Naive B cell (primary cell): Measurements from ENCODE around the gene LCE2A. TPM values are rescaled to one million over a fixed set of nuclear protein-coding genes. Genes with fewer than 3 reads are reported as not detected.
"Not testable (repeated sequence)": the region's sequence is repeated elsewhere in the genome, so short reads cannot be mapped to it uniquely, and the experiment has no call there.

Source experiments
- ATAC-seq, 2 donors: fragments of 150-1000 bp; cut with Tn5 transposase; 2 replicates each; pipeline ENCODE4 v1.10.0; 2021; ENCODE audit warnings: low read depth in 2 of 2, mild to moderate bottlenecking in 2 of 2, moderate library complexity in 2 of 2
- DNase-seq: peaks from one replicate; pipeline ENCODE4 v3.0.0; 2022
- H3K27ac Mint-ChIP-seq, 6 donors: one replicate each; pipeline ENCODE4 v1.8.0; 2020 to 2022; ENCODE audit warnings: mild to moderate bottlenecking in 6 of 6, mixed read lengths in 6 of 6, moderate library complexity in 5 of 6, inconsistent platforms in 2 of 6
- H3K27me3 Mint-ChIP-seq, 3 donors: one replicate each; pipeline ENCODE4 v1.8.0; 2021 to 2022; ENCODE audit warnings: mixed read lengths in 3 of 3, mild to moderate bottlenecking in 1 of 3
- H3K36me3 Mint-ChIP-seq, 2 donors: one replicate each; pipeline ENCODE4 v1.8.0; 2020 to 2022; ENCODE audit warnings: mixed read lengths in 2 of 2, inconsistent platforms in 1 of 2, mild to moderate bottlenecking in 1 of 2
- H3K4me1 Mint-ChIP-seq, 3 donors: one replicate each; pipeline ENCODE4 v1.8.0; 2020 to 2022; ENCODE audit warnings: mixed read lengths in 3 of 3, inconsistent platforms in 1 of 3, mild to moderate bottlenecking in 1 of 3, moderate library complexity in 1 of 3
- H3K4me3 Mint-ChIP-seq, 8 donors: one replicate each; pipeline ENCODE4 v1.8.0; 2020 to 2022; ENCODE audit warnings: mild to moderate bottlenecking in 8 of 8, mixed read lengths in 8 of 8, moderate library complexity in 8 of 8, inconsistent platforms in 2 of 8
- H3K9me3 Mint-ChIP-seq, 7 donors: one replicate each; pipeline ENCODE4 v1.8.0; 2020 to 2022; ENCODE audit warnings: mixed read lengths in 7 of 7, mild to moderate bottlenecking in 5 of 7, inconsistent platforms in 2 of 7, moderate library complexity in 1 of 7
- polyA plus RNA-seq, 6 donors: library from polyadenylated mRNA; unstranded; fragments of 300-500 nt; fragmentation: Illumina TruSeq; gene quantifications; one replicate each; pipeline ENCODE4 v1.2.3, GENCODE V29; 2021; ENCODE audit warnings: low read depth in 6 of 6

Gene LCE2A, protein sequence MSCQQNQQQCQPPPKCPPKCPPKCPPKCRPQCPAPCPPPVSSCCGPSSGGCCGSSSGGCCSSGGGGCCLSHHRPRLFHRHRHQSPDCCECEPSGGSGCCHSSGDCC
- not detected for polyA plus RNA-seq

DNA sequence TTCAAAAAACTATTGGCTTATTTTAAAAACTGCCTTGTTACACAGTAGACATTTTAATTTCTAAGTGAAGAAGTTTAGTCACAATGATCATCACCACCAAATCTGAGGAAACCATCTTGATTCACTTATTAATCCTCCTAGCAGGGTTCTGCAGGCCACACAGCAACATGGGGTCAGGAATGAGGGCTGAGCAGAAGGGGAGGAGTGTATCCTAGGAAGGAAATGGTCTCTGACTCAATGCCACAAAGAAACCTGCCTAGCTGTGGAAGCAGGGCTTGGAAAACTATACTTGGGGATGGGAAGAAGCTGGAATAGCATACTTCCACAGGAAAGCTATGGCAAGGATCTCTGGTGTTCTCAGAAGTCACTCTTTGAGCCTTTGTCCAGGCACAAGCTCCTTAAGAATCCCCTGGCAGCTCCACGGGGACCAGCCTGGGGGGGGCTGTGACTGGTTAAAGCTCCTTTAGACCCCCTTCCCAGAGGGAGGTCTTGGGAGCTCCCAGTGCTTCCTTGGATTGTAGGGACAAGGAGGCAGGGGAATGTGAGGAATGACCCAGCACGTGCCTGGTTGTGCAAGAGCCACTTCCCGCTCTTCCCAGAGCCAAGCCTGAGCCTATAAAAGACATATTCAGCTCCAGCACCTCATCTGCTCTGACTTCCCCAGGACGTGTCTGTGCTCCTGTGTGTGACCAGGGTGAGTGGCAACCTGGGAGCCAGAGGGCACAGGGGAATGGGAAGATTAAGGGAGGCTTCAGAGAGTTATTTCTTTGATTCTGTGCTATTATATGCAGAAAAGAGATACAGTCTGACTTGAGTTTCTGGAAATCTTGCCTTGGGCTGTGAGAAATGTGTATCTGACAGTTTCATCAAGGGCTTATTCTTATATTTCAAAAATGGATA, at the start of gene LCE2A:
LCE2A (plus strand) TSS at position 645 of the 900 bp plus-strand sequence. CDS start 557 bp downstream, outside the sequence.
- Mint-ChIP-seq H3K27ac (no peak within 1 kb of the TSS), H3K9me3 (peaks cover 0 to 11% (median 4%) of the 10 kb centered on the region in 7 donors)
- ATAC-seq, result no peak

DNA sequence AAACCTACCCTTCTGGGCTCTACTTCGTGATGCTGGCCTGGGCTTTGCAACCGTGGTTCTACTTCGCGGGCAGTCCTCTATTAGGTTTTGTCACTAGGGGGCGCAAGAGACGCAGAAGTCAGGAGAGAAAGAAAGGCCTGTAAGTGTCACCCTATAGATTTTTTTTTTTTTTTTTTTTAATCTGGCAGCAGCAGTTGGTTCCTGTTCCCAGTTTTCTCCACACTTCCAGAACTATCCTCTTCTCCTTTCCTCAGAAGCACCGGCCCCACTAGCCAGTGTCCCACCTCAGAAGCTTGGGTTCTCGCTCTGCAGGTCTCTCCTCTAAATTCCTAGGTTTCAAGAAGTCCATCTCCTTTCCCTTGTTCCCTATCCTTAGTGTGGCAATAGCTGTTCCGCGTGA, 44.0 kb upstream of the LCE2A start:
- H3K27ac Mint-ChIP-seq, result no peak overlapping the region
- no peaks in the 10 kb centered on the region for H3K36me3 Mint-ChIP-seq
- no peaks in the 10 kb centered on the region for H3K9me3 Mint-ChIP-seq
- DNase-seq, result no peak
- no peak for ATAC-seq
- peaks cover 13 to 26% (median 20%) of the 10 kb centered on the region in 3 donors for H3K27me3 Mint-ChIP-seq
- H3K4me3 Mint-ChIP-seq, result peak overlapping the region in 1 of 8 donors; percentile 17
- peaks cover 0 to 2% (median 0%) of the 10 kb centered on the region in 3 donors for H3K4me1 Mint-ChIP-seq

More for the DNA sequence above, at the start of gene LCE2A:
- Mint-ChIP-seq H3K4me3 (no peak within 1 kb of the TSS), H3K36me3 (no peaks in the 10 kb centered on the region), H3K27me3 (peaks cover 8 to 19% (median 12%) of the 10 kb centered on the region in 3 donors), H3K4me1 (no peaks in the 10 kb centered on the region)
- DNase-seq, result no peak

DNA sequence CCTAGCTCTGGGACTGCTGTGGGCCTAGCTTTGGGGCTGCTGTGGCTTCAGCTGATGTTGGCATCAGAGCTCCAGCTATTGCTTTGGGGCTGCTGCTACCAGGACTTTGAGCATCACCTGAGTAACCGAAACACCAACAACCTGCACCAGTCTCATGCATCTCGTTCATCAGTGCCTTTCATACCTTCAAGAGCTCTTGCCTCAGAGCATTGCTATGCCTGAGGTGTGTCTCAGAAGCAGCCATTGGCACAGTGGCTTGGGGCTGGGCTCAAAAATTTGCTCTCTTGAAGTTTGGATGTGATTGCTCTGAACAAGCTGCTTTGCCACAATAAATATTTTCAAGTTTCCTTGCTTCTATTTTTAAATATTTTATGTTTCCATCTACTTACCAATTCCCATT, 41.7 kb upstream of the LCE2A start:
- no peaks in the 10 kb centered on the region for H3K9me3 Mint-ChIP-seq
- no peak for ATAC-seq

DNA sequence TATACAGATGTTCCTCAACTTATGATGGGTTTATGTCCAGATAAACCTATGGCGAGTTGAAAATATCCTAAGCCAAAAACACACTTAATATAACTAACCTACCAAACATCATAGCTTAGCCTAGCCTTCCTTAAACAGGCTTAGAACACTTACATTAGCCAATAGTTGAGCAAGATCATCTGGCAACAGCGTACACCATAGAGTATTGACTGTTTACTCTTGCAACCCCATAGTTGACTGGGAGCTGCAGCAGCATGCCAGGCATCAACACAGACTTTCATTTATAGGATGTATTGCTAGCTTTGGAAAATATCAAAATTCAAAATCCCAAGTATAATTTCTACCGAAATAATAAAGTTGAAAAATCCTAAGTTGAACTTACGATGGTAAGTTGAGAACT, 40.5 kb upstream of the LCE2A start:
- Mint-ChIP-seq H3K27me3 (peaks cover 8 to 26% (median 19%) of the 10 kb centered on the region in 3 donors), H3K4me1 (peaks cover 0 to 2% (median 0%) of the 10 kb centered on the region in 3 donors), H3K9me3 (peaks cover 0 to 2% (median 0%) of the 10 kb centered on the region in 7 donors), H3K27ac (no peak overlapping the region), H3K36me3 (no peaks in the 10 kb centered on the region), H3K4me3 (no peak overlapping the region)
- DNase-seq (no peak), ATAC-seq (no peak)

More for the DNA sequence above, 41.7 kb upstream of the LCE2A start:
- Mint-ChIP-seq H3K4me3 (no peak overlapping the region), H3K36me3 (no peaks in the 10 kb centered on the region), H3K27me3 (peaks cover 13 to 20% (median 17%) of the 10 kb centered on the region in 3 donors), H3K4me1 (peaks cover 0 to 2% (median 0%) of the 10 kb centered on the region in 3 donors), H3K27ac (no peak overlapping the region)
- no peak for DNase-seq

DNA sequence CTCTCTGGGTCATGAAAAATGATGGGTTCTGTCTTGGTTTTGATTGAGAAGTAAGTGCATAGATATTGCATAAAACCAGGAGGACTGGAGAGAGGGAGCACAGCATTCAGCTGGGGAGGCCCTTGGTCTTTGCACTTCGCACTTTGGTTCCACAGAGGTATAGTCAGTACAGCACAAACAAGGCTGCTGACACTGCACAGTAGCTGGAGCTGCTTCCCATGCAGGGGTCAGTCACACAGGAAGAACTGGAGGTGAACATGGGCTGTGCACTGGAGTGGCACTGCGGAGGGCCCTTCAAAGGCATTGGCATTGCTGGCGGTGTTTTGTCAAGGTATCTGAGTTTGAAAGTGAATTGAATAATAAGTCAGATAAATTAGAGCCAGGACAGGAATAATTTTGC, 39.5 kb upstream of the LCE2A start:
- Mint-ChIP-seq H3K4me1 (peaks cover 0 to 2% (median 0%) of the 10 kb centered on the region in 3 donors), H3K27me3 (peaks cover 8 to 26% (median 23%) of the 10 kb centered on the region in 3 donors), H3K36me3 (no peaks in the 10 kb centered on the region), H3K4me3 (no peak overlapping the region), H3K27ac (no peak overlapping the region), H3K9me3 (peaks cover 0 to 4% (median 0%) of the 10 kb centered on the region in 7 donors)
- DNase-seq, result no peak
- no peak for ATAC-seq

DNA sequence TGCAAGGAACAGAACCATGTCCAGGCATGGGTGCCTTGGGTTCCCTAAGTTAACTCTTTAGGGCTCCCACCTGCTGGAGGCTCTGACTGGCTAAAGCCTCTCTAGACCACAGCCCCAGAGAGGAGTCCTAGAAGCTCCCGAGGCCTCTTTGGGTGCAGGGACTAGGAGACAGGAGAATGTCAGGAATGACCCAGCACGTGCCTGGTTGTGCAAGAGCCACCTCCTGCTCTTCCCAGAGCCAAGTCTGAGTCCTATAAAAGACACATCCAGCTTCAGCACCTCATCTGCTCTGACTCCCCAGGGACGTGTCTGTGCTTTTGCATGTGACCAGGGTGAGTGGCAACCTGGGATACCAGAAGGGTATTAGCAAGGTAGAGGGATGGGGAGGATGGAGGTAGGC, 35.0 kb upstream of the LCE2A start, which contains the start of gene LCE2D:
LCE2D (plus strand) TSS at position 283 of the 400 bp plus-strand sequence. CDS start 726 bp downstream, outside the sequence.
- H3K36me3 Mint-ChIP-seq, result no peaks in the 10 kb centered on the region
- ATAC-seq (no peak), DNase-seq (no peak)
- H3K27me3 Mint-ChIP-seq, result peaks cover 23 to 38% (median 34%) of the 10 kb centered on the region in 3 donors
- H3K4me1 Mint-ChIP-seq, result no peaks in the 10 kb centered on the region
- peaks cover 0 to 4% (median 0%) of the 10 kb centered on the region in 7 donors for H3K9me3 Mint-ChIP-seq
- no peak within 1 kb of the TSS for H3K4me3 Mint-ChIP-seq
- no peak within 1 kb of the TSS for H3K27ac Mint-ChIP-seq

DNA sequence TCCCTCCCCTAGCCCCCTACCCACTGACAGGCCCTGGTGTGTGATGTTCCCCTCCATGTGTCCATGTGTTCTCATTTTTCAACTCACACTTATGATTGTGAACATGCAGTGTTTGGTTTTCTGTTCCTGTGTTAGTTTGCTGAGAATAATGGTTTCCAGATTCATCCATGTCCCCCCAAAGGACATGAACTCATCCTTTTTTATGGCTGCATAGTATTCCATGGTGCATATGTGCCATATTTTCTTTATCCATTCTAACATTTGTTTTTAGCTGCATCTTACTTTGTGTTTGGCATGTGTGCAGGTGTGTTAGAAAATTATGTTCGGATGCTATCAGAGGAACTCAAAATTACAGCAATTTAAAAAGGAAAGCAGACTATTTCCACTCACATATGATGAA, 32.0 kb upstream of the LCE2A start:
- H3K27me3 Mint-ChIP-seq, result peaks cover 34 to 38% (median 36%) of the 10 kb centered on the region in 3 donors
- H3K9me3 Mint-ChIP-seq, result not testable (repeated sequence)

DNA sequence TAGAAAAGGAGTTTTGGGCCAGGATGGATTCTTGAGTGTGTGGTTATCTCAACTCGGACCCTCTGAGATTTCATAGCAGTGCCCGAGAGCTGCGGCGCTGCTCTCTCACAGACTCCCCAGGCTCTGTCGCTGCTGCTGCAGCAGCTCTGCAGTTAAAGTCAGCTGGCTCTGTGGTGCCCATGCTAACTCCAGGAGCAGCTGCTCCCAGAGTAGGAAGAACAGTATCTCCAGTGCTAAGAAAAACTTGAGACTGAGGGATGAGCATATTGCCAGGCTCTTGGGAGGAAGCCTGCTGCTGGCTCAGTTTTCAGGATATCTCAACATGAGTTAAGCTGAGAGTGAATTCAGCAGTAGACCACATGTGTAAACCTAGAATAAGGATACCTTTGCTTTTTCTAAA, 30.5 kb upstream of the LCE2A start:
- Mint-ChIP-seq H3K4me3 (no peak overlapping the region), H3K4me1 (no peaks in the 10 kb centered on the region), H3K9me3 (peaks cover 0 to 3% (median 0%) of the 10 kb centered on the region in 7 donors), H3K27me3 (peaks cover 29 to 47% (median 35%) of the 10 kb centered on the region in 3 donors), H3K27ac (no peak overlapping the region), H3K36me3 (no peaks in the 10 kb centered on the region)
- ATAC-seq (no peak), DNase-seq (no peak)

More for the DNA sequence above, 32.0 kb upstream of the LCE2A start:
- not testable (repeated sequence) for DNase-seq, ATAC-seq, H3K27ac Mint-ChIP-seq, H3K4me1 Mint-ChIP-seq, H3K36me3 Mint-ChIP-seq, H3K4me3 Mint-ChIP-seq

DNA sequence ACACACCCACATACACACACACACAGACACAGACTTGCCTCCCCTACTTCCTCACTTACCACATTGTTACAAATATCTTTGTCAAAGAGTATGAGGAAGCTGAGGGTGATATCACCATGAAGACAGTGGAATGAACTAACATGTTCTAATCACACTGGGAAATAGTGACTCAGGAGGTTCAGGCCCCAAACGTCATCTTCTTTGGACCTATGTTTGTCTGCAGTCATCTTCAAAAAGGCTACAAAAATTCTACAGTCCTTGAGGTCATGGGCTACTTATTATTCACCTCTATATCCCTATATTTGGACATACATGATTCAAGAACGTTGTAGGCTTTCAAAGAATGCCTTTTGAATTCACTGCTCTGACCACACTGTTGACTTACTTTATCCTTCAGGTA, 25.1 kb upstream of the LCE2A start:
- Mint-ChIP-seq H3K4me1 (no peaks in the 10 kb centered on the region), H3K27ac (no peak overlapping the region), H3K27me3 (peaks cover 23 to 56% (median 30%) of the 10 kb centered on the region in 3 donors), H3K4me3 (no peak overlapping the region), H3K36me3 (no peaks in the 10 kb centered on the region), H3K9me3 (no peaks in the 10 kb centered on the region)
- DNase-seq (no peak), ATAC-seq (no peak)

DNA sequence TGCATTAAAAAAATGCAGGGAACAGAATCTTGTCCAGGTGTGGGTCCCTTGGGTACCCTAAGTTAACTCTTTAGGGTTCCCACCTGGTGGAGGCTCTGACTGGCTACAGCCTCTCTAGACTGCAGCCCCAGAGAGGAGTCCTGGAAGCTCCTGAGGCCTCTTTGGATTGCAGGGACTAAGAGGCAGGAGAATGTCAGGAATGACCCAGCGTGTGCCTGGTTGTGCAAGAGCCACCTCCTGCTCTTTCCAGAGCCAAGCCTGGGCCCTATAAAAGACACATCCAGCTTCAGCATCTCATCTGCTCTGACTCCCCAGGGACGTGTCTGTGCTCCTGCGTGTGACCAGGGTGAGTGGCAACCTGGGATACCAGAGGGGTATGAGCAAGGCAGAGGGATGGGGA, 23.2 kb upstream of the LCE2A start, which contains the start of gene LCE2C:
LCE2C (plus strand) TSS at position 297 of the 400 bp plus-strand sequence. CDS start 737 bp downstream, outside the sequence.
- not testable (repeated sequence) for ATAC-seq, H3K4me3 Mint-ChIP-seq, H3K4me1 Mint-ChIP-seq, H3K9me3 Mint-ChIP-seq, DNase-seq, H3K27ac Mint-ChIP-seq, H3K36me3 Mint-ChIP-seq
- peaks cover 30 to 71% (median 42%) of the 10 kb centered on the region in 3 donors for H3K27me3 Mint-ChIP-seq

DNA sequence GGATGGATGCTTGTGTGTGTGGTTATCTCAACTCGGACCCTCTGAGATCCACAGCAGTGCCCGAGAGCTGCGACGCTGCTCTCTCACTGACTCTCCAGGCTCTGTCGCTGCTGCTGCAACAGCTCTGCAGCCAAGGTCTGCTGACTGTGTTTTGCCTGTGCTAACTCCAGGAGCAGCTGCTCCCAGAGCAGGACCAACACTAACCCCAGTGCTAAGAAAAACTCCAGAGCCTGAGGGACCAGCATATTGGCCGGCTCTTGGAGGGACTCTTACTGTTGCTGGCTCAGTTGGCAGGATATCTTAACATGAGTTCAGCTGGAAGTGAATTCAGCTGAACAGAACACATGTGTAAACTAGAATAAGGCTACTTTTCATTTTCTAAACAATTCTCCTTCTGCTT, 18.7 kb upstream of the LCE2A start:
- Mint-ChIP-seq H3K4me3 (no peak overlapping the region), H3K4me1 (no peaks in the 10 kb centered on the region), H3K27me3 (peaks cover 34 to 54% (median 51%) of the 10 kb centered on the region in 3 donors), H3K27ac (no peak overlapping the region), H3K9me3 (no peaks in the 10 kb centered on the region), H3K36me3 (no peaks in the 10 kb centered on the region)
- ATAC-seq, result no peak
- no peak for DNase-seq

DNA sequence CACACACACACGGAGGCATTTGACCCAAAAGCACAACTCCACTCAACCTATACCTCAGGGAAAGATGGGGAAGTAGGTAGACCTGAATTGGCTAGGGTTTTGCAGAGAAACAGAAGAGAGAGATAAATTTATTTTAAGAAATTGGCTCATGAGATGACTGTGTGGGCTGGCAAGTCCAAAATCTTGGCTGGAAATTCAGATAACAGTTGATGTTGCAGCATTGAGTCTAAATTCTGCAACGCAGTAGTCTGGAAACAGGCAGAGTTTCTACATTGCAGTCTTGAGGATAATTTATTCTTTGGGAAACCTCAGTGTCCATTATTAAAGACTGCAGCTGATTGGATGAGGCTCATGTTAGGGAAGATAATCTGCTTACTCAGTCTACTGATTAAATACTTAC, 16.5 kb upstream of the LCE2A start:
- peak overlapping the region in 1 of 6 donors; percentile 73 for H3K27ac Mint-ChIP-seq
- DNase-seq (no peak), ATAC-seq (no peak)
- peaks cover 34 to 46% (median 41%) of the 10 kb centered on the region in 3 donors for H3K27me3 Mint-ChIP-seq
- no peaks in the 10 kb centered on the region for H3K9me3 Mint-ChIP-seq
- no peaks in the 10 kb centered on the region for H3K4me1 Mint-ChIP-seq
- no peak overlapping the region for H3K4me3 Mint-ChIP-seq
- no peaks in the 10 kb centered on the region for H3K36me3 Mint-ChIP-seq

DNA sequence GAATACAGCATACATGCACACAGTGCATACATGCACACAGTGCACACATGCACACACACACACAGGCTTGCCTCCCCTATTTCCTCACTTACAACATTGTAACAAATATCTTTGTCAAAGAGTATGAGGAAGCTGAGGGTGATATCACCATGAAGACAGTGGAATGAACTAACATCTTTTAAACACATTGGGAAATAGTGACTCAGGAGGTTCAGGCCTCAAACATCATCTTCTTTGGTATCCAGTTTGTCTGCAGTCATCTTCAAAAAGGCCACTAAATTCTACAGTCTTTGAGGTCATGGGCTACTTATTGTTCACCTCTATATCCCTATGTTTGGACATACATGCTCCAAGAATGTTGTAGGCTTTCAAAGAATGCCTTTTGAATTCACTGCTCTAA, 14.3 kb upstream of the LCE2A start:
- no peak overlapping the region for H3K4me3 Mint-ChIP-seq
- ATAC-seq (no peak), DNase-seq (no peak)
- no peak overlapping the region for H3K27ac Mint-ChIP-seq
- peaks cover 21 to 36% (median 33%) of the 10 kb centered on the region in 3 donors for H3K27me3 Mint-ChIP-seq
- no peaks in the 10 kb centered on the region for H3K4me1 Mint-ChIP-seq
- no peaks in the 10 kb centered on the region for H3K36me3 Mint-ChIP-seq
- H3K9me3 Mint-ChIP-seq, result no peaks in the 10 kb centered on the region
